ENCODE results near the gene SCGN.

GRCh38 chr6:25699649-25700048 lies 47.6 kb downstream of the SCGN start:
- TF ChIP-seq MAX (IDR thresholded peaks at IDR 0.05) (no peak), TEAD4 (IDR thresholded peaks at IDR 0.05) (no peak)
